ENCODE results near the gene TMEM255A.

DNA sequence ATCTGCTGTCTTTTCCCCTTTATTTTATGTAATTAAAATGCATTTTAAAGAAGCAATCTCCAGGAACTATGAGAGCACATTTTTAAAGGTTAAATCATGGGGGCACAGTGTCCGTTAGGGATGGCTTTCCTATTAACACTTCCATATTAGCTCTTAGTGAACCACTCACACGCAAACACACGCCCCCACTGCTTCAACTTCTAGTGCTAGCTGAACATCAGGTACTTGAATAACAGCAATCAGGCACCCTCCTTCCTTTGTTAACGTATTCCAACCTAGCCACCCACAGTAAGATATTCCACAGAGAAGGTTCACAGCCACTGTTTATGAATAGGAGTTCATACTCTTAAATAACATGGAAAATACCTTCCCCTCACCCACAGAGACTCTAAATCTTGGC, 9.3 kb downstream of the TMEM255A start:
- TF ChIP-seq, protein P1, sequence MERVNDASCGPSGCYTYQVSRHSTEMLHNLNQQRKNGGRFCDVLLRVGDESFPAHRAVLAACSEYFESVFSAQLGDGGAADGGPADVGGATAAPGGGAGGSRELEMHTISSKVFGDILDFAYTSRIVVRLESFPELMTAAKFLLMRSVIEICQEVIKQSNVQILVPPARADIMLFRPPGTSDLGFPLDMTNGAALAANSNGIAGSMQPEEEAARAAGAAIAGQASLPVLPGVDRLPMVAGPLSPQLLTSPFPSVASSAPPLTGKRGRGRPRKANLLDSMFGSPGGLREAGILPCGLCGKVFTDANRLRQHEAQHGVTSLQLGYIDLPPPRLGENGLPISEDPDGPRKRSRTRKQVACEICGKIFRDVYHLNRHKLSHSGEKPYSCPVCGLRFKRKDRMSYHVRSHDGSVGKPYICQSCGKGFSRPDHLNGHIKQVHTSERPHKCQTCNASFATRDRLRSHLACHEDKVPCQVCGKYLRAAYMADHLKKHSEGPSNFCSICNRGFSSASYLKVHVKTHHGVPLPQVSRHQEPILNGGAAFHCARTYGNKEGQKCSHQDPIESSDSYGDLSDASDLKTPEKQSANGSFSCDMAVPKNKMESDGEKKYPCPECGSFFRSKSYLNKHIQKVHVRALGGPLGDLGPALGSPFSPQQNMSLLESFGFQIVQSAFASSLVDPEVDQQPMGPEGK (CRISPR knock-in tag; IDR thresholded peaks at IDR 0.05) = no peak
- TF ChIP-seq, protein P2, sequence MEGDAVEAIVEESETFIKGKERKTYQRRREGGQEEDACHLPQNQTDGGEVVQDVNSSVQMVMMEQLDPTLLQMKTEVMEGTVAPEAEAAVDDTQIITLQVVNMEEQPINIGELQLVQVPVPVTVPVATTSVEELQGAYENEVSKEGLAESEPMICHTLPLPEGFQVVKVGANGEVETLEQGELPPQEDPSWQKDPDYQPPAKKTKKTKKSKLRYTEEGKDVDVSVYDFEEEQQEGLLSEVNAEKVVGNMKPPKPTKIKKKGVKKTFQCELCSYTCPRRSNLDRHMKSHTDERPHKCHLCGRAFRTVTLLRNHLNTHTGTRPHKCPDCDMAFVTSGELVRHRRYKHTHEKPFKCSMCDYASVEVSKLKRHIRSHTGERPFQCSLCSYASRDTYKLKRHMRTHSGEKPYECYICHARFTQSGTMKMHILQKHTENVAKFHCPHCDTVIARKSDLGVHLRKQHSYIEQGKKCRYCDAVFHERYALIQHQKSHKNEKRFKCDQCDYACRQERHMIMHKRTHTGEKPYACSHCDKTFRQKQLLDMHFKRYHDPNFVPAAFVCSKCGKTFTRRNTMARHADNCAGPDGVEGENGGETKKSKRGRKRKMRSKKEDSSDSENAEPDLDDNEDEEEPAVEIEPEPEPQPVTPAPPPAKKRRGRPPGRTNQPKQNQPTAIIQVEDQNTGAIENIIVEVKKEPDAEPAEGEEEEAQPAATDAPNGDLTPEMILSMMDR (CRISPR knock-in tag; IDR thresholded peaks at IDR 0.05) = no peak
- TF ChIP-seq EZH2 (conservative IDR thresholded peaks at IDR 0.05; ENCODE audit: low read depth, low read length) (no peak), JUN (CRISPR knock-in tag; IDR thresholded peaks at IDR 0.05) (no peak), KAT8 (CRISPR knock-in tag; IDR thresholded peaks at IDR 0.05) (no peak), TAF1 (CRISPR knock-in tag; IDR thresholded peaks at IDR 0.05) (no peak), SP2 (CRISPR knock-in tag; IDR thresholded peaks at IDR 0.05) (no peak)
